HG03521 (cell line): ENCODE data around the gene WWOX.

Experiments
- ATAC-seq: cut with Tn5 transposase; IDR thresholded peaks from one replicate; pipeline ENCODE4 v1.9.1; 2021; ENCODE audit warnings: mild to moderate bottlenecking, moderate library complexity; ENCODE audit not compliant: unreplicated experiment

WWOX gene

GRCh38 chr16:78140818-78141466 is 41.5 kb downstream of the WWOX start:
- no peak for ATAC-seq

GRCh38 chr16:78142788-78143187 is 43.3 kb downstream of the WWOX start:
- ATAC-seq = no peak

DNA sequence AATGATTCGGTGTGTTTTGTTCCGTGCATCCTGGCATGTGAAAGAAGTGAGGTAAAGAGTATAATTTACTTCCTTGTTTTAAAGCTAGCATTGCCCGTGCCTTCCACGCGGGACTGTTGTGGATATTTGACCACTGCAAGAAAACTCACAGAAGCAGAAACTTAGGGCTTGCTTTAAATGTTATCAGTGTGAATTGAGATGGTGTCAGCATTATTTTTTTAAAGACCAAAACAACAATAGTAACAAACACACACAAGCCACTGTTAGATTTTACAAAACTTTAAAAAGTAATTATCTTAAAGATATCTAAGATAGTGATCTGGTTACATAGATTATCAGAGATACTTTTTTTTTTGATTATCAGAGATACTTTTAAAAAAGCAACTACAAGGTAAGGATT is 47.4 kb downstream of the WWOX start:
- ATAC-seq = no peak

- no peak for ATAC-seq
Measured at GRCh38 chr16:78147911-78148401, 48.5 kb downstream of the WWOX start.

- ATAC-seq = no peak
Measured at GRCh38 chr16:78150233-78150632, 50.8 kb downstream of the WWOX start.

GRCh38 chr16:78154729-78155461 is 55.4 kb downstream of the WWOX start:
- ATAC-seq = no peak

DNA sequence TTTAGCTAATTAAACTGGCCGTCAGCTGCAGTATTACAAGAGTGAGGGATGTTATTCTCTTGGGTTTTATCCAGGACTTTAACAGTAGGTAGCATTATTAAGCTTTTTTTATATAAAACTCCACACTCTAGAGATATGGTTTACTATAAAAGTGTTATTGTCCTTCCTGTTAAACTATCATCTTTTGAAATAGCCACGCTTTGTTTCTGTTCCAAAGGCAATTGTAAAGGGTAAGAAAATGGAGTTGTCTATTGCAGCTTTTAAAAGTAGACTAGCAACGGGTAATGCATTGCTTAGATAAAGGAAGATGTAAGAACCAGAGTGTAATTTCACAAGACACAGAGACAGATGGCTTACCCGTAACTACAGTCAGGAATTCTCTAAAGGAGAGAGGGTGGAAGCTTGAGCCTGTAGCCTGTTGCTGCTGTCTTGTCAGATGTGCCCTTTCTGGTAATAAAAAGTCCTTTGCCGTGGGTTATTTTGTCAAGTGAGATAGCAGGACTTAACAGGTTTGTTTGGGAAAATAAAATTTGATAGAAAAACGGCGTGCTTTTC is 56.4 kb downstream of the WWOX start:
- no peak for ATAC-seq

- ATAC-seq = no peak
Measured at GRCh38 chr16:78161023-78161729, 61.7 kb downstream of the WWOX start.

DNA sequence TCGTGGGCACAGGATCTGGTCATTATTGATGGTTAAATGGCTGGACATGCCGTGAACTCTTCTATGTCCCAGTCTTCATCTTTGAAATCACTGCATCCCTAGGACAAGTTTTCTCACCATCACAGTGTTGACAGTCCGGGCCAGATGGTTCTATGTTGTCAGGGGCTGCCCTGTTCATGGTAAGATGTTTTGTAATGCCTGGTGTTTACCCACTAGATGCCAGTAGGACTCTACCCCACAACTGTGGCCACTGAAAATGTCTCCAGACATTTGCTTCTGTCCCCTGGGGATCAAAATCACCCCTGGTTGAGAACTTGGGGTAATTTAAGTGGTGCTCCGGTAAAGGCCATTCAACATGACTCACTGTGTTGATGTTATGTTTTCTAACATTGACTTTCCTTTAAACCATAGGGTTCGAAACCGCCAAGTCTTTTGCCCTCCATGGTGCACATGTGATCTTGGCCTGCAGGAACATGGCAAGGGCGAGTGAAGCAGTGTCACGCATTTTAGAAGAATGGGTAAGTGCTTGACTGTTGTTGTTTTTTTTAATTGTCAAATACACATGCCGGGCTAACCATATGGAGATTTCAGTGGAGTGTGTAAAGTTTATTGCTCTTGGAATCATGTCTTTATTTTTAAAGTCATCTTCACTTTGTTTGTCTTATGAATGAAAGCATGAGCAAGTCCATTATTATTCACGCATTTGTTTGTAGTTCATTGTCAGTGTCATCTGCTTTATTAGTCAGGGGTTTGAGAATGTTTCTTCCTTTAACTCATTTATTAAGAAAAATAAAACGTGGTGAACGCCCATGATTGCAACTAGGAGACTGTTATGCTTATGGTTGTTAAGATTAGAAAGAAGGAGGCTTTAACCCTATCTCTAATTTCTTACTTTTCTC is 64.6 kb downstream of the WWOX start:
- ATAC-seq = no peak

GRCh38 chr16:78170494-78170933 is 71.1 kb downstream of the WWOX start:
- no peak for ATAC-seq

DNA sequence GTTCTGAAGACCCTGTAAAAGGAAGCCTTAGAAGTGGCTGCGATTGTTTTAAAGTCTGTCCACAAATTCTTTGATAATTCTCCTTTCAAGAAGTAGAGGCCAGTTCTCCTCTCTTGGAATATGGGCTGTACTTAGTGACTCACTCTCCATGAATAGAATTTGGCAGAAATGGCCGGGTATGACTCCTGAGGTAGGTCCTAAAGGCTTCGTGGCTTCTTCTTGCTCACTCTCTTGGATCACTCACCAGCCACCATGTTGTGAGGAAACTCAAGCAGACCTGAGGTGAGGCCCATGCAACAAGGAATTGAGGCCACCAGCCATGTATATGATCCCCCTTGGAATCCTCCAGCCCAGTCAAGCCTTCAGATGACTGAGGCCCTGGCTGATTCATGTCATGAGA is 75.8 kb downstream of the WWOX start:
- ATAC-seq = no peak

- ATAC-seq = no peak
Measured at GRCh38 chr16:78176435-78176834, 77.0 kb downstream of the WWOX start.

- no peak for ATAC-seq
Measured at GRCh38 chr16:78177218-78177617, 77.8 kb downstream of the WWOX start.

DNA sequence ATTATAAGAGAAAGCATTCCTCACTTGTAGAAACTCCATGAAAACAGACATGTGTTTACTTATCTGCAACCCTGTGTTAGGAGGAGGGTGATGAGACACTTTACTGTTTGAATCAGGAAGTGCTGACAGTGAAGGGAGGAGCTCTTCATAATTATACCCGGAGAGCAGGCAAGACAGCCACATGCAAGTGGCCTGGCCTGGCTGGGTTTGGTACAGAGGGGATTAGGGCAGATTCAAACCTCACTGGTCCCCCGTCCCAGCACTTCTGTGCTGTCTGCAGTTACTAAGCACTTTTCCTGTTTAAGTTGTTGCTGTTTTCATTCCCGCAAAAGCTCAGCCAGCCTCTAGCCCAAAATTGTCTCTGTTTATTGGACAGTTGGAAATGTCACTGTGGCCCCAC is 78.5 kb downstream of the WWOX start:
- ATAC-seq = no peak

- ATAC-seq = no peak
Measured at GRCh38 chr16:78179666-78180065, 80.2 kb downstream of the WWOX start.

- ATAC-seq = no peak
Measured at GRCh38 chr16:78180349-78180748, 80.9 kb downstream of the WWOX start.

GRCh38 chr16:78183437-78184237 is 84.2 kb downstream of the WWOX start:
- no peak for ATAC-seq

DNA sequence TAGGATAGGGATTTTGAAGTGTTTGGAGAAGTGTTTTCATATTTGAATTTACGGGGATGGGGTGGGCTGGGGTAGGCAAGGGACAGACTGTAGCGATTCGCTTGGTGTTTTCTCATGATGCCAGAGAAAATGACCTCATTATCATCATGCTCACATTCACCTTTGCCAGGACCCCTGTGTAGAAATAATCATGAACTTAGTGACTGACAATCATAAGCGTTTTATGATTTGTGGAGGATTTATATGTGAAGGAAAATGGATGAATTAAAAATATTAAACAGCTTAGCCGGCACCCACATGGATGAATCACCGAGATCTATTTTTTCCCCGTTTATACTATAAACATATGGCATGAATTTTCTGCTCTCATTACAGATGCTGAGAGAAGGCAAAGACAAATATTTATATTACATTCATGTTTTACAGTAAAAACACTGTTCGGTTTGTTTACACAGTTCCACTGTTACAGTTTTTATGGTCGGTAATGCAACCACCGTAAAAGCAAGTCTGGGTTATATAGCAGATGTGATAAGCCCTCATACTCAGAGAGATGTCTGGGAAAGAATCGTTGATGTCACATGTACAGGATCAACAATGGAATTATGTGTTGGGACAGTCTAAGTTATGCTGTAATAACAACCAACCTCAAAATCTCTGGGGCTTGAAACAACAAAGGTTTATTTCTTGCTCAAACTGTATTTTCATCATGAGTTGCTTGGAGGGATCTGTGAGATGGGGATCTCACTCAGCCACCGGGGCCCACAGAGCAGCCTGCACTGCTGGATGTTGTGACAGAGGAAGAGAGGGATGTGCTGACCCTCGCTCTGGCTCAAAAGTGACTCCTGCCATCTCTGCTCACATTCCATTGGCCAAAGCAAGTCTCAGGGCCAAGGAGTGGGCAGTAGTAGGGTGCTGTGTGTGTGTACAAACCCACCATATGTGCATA is 85.1 kb downstream of the WWOX start:
- ATAC-seq = no peak

- no peak for ATAC-seq
Measured at GRCh38 chr16:78189121-78189520, 89.7 kb downstream of the WWOX start.
